AG04450 (cell line): ENCODE measurements around the gene CFAP46. TPM values are rescaled to one million over a fixed set of nuclear protein-coding genes. Genes with fewer than 3 reads are reported as not detected.

Experiments
- CTCF ChIA-PET: fragments of 300-600, 350-600 bp; formaldehyde crosslinking; extraction: SDS; loops from one replicate; lab custom pipeline; 2022; ENCODE audit warnings: antibody characterized with exemption, inconsistent platforms; lab: Charles Lee
- POLR2A ChIA-PET: fragments of 350-600 bp; formaldehyde crosslinking; extraction: SDS; loops from one replicate; lab custom pipeline; 2021; ENCODE audit warnings: antibody characterized with exemption, inconsistent platforms; lab: Yijun Ruan, JAX
- DNase-seq: peaks from one replicate; pipeline ENCODE4 v3.0.0-alpha.2; 2011; ENCODE audit warnings: low read depth, low spot score
- H3K27ac ChIP-seq: one replicate; pipeline ENCODE4 v1.5.1; 2012; ENCODE audit warnings: low read depth, low read length, control low read depth
- H3K27me3 ChIP-seq: one replicate; pipeline ENCODE4 v1.6.0; 2012; ENCODE audit warnings: low read length; ENCODE audit not compliant: control insufficient read depth, insufficient read depth
- H3K4me3 ChIP-seq: 2 replicates; pipeline ENCODE4 v1.5.1; 2011; ENCODE audit warnings: mild to moderate bottlenecking, low read depth, low read length, control low read depth
- H3K9me3 ChIP-seq: 2 replicates; pipeline ENCODE4 v1.5.1; 2012; ENCODE audit warnings: low read length; ENCODE audit not compliant: control insufficient read depth, insufficient read depth
- polyA plus RNA-seq: library from polyadenylated mRNA; depleted of rRNA; stranded (reverse); fragments of >200 nt; gene quantifications from 2 replicates; pipeline ENCODE4 v1.2.3, GENCODE V29; 2011
- TF ChIP-seq, protein P1 (sequence below): IDR thresholded peaks from 2 replicates; pipeline ENCODE4 v1.5.1; 2011; ENCODE audit warnings: low read depth, low read length, control low read depth, inconsistent platforms

Gene CFAP46
- polyA plus RNA-seq, 1 experiment = 2.7 TPM

DNA sequence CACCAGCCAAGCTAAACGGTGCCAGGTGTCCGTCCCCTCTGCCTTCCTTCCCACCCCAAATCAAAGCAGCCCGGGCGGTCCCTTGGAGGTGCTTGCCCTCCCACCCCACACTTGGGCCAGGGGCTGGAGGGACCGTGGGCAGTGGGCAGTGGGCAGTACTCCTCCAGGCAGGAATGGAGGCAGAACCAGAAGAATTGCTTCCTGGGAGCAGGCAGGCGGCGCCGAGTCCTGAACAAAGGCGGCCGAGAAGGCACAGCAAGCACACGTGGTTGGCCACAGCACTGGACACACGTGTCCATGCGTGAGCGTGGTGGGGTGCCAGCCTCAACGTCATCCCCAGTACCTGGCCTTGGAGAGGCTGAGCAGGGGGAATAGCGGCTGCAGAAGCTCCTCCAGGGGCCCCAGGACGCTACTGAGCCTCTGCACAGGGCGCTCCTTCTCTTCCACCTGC lies 108.0 kb downstream of the CFAP46 start:
- ChIA-PET POLR2A (no interaction called here), CTCF (no interaction called here)
- TF ChIP-seq, protein P1, sequence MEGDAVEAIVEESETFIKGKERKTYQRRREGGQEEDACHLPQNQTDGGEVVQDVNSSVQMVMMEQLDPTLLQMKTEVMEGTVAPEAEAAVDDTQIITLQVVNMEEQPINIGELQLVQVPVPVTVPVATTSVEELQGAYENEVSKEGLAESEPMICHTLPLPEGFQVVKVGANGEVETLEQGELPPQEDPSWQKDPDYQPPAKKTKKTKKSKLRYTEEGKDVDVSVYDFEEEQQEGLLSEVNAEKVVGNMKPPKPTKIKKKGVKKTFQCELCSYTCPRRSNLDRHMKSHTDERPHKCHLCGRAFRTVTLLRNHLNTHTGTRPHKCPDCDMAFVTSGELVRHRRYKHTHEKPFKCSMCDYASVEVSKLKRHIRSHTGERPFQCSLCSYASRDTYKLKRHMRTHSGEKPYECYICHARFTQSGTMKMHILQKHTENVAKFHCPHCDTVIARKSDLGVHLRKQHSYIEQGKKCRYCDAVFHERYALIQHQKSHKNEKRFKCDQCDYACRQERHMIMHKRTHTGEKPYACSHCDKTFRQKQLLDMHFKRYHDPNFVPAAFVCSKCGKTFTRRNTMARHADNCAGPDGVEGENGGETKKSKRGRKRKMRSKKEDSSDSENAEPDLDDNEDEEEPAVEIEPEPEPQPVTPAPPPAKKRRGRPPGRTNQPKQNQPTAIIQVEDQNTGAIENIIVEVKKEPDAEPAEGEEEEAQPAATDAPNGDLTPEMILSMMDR = no peak
- peaks cover 43% of the 10 kb centered on the region for H3K9me3 ChIP-seq
- H3K27ac ChIP-seq = no peak overlapping the region
- H3K4me3 ChIP-seq = no peak overlapping the region
- H3K27me3 ChIP-seq = peaks cover 20% of the 10 kb centered on the region
- DNase-seq = no peak

DNA sequence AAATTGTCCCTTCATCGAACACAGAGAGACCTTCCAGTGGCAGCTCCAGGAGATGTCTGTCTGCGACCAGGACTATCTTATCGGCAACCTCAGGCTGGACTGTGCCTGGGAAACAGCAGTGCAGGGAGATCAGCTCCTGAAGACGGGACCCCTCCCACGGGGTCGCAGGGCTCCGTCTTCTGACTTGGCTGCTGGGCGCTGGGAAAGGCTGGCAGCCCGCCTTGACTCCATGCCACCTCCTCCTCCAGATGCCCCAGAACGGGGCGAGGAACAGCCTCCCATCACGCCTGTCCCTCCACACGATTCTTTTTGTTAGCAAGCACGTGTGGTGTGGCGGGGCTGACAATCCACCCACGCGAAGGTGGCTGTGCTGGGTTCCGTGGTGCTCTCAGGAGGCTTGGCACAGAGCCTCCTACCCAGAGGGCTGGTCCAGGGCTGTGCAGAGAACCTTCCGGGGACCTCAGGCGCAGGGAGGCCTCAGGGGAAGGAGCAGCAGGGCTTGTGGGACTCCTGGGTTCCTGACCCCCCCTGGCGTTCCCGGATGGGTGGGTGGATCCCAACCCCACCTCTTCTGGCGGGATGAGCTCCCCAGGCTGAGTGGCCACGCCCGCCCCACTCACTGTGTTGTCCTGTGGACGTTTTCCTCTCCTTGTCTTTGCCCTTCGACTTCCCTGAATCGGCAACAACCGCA lies 108.8 kb downstream of the CFAP46 start:
- Histone ChIP-seq H3K27ac (no peak overlapping the region), H3K4me3 (no peak overlapping the region), H3K27me3 (peaks cover 20% of the 10 kb centered on the region), H3K9me3 (peaks cover 41% of the 10 kb centered on the region)
- POLR2A ChIA-PET = no interaction called here
- no peak for DNase-seq
- TF ChIP-seq, protein P1 = no peak
- CTCF ChIA-PET = no interaction called here

DNA sequence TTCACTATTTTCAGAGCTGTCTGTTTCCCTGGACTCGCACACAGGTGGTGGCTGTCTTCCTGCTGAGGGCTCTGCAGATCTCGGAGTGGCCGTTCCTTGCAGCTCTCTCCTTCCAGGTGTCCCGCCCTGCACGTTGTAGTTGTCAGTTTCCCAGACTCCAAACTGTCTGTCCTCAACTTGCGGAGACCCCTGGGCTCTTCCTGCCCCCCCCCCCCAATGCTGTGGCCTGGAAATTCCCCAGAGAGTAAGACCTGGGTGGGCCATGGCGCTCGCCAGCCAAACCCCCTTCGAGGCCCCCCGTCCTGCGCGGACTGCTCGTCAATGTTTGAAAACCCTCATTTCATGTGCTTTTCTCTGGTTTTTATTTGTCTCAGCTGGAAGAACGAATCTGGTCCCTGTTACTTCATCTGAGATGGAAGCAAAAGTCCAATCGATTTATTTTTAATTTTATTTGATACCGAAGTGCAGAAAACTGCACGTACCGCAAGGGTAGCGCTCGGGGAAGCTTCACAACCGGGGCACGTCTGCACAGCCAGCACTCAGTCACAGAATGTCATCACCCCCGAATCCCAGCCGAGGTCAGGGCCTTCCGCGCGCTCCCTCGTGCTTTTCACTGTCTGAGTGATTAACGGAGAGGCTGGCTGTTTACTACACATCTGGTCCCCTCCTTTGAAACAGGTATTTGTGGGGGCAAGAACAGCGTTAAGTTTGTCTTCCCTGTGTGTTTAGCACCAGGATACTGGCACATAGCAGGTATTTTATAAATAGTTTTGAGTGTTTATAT lies 110.0 kb downstream of the CFAP46 start:
- H3K9me3 ChIP-seq = peaks cover 35% of the 10 kb centered on the region
- TF ChIP-seq, protein P1 = no peak
- no peak overlapping the region for H3K27ac ChIP-seq
- ChIA-PET CTCF (interaction anchor here (1.5 kb wide), 1 partner anchor 178 kb away, joined by 4 read pairs; no protein-coding TSS in a partner anchor), POLR2A (no interaction called here)
- DNase-seq = no peak
- peaks cover 20% of the 10 kb centered on the region for H3K27me3 ChIP-seq
- H3K4me3 ChIP-seq = no peak overlapping the region

DNA sequence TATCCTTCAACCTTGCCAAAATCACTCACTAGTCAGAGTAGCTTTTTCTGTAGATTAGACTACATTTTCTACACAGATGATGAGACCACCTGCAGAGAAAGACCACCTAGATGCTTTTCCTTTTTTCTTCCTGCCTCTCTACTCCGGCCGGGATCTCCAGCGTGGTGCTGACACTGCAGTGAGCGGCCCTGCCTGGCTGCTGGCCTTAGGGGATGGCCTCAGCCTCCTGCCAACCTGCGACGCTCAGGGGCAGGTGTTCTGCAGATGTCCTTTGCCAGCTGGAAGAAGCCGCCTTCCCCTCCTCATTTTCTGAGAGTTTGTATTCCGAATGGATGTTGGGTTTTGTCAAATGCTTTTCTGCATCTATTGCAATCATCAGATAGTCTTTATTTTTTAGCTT lies 113.0 kb downstream of the CFAP46 start:
- Histone ChIP-seq H3K9me3 (peaks cover 37% of the 10 kb centered on the region), H3K27me3 (peaks cover 20% of the 10 kb centered on the region), H3K4me3 (no peak overlapping the region), H3K27ac (no peak overlapping the region)
- TF ChIP-seq, protein P1 = no peak
- DNase-seq = no peak
- CTCF ChIA-PET = no interaction called here
- POLR2A ChIA-PET = no interaction called here

DNA sequence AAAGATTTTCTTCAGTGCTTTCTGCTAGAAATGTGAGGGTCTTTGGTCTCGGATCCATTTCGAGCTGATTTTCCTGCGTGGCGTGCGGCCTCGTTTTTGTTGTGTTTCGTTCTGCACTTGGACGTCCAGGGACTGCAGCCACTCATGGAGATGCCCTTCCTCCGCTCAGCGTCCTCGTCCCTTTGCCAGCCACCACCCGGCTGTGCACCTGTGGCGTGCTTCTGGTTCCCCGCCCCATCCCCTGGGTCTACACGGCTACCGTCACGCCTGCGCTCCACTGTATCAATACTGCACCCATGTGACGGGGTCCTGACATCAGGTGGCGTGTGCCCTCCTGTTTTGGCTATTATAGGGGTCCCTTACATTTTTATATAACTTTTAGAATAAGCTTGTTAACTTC lies 113.7 kb downstream of the CFAP46 start:
- no peak overlapping the region for H3K27ac ChIP-seq
- peaks cover 36% of the 10 kb centered on the region for H3K9me3 ChIP-seq
- no peak for DNase-seq
- TF ChIP-seq, protein P1 = no peak
- ChIA-PET POLR2A (no interaction called here), CTCF (no interaction called here)
- H3K4me3 ChIP-seq = no peak overlapping the region
- H3K27me3 ChIP-seq = peaks cover 18% of the 10 kb centered on the region
